Measurements from ENCODE around the gene CLSTN1. TPM values are rescaled to one million over a fixed set of nuclear protein-coding genes. Genes with fewer than 3 reads are reported as not detected.

CLSTN1 gene
- total and polyA plus RNA-seq, 2 of the 13 experiments (the other 11 are each of a cell fraction or from before 2014, with no cell fraction given) = 19.7 to 29.8 TPM

GRCh38 chr1:9785406-9785805, 38.4 kb downstream of the CLSTN1 start:
- WGBS (ENCODE audit: low lambda C conversion rate) = 76% methylated on average over 1 of the region's 6 CpGs
- in situ Hi-C loops (cut with HindIII; ENCODE audit: extremely low pct_ligation_motif_present, low pct_unique_long_range_greater_than_20kb) (loop anchor here (5.0 kb wide), 1 partner anchor 82 kb away; no protein-coding TSS in a partner anchor), intact Hi-C loops (cut with micrococcal nuclease; ENCODE audit: unreplicated experiment) (no loop called here)
- Histone ChIP-seq H3K4me2 (ENCODE audit: low read depth, low read length) (no peak overlapping the region), H4K20me1 (ENCODE audit: insufficient read depth, low read length) (0 out of 2 replicates have a peak, but pooled peaks cover 3% of the 10 kb centered on the region), H3K36me3 (replicated peaks in 1 of 2; ENCODE audit: control insufficient read depth in 1 of 2, insufficient read depth in 2 of 2, low read length in 2 of 2) (no peaks in the 10 kb centered on the region), H3K4me1 (ENCODE audit: insufficient read depth, low read length) (no peaks in the 10 kb centered on the region), H3K27me3 (ENCODE audit: control insufficient read depth in 1 of 2, insufficient read depth in 2 of 2, low read length in 2 of 2) (no peaks in the 10 kb centered on the region), H2AFZ (ENCODE audit: low read length) (no peak overlapping the region), H3K79me2 (ENCODE audit: insufficient read depth, low read length) (peaks cover 25% of the 10 kb centered on the region), H3K9ac (ENCODE audit: insufficient read depth, low read depth, low read length) (no peak overlapping the region), H3K27ac (ENCODE audit: extremely low read length, insufficient read depth, low read length) (no peak overlapping the region), H3K4me3 (replicated peaks in 1 of 3; ENCODE audit: insufficient read depth in 1 of 3, low read depth in 2 of 3, low read length in 3 of 3) (no peak overlapping the region), H3K9me3 (ENCODE audit: low read length) (no peaks in the 10 kb centered on the region)
- BruUV-seq (replicated peaks) = no TSS peak
- CTCF ChIA-PET (ENCODE audit: low intra/inter-chr PET ratio, low total read pairs) = interaction anchor here (2.9 kb wide), 1 partner anchor 82 kb away, joined by 41 read pairs; no protein-coding TSS in a partner anchor
- POLR2A ChIA-PET = interaction anchor here (1.2 kb wide), 1 partner anchor 12 kb away, joined by 3 read pairs; no protein-coding TSS in a partner anchor
- ATAC-seq (no peak), FAIRE-seq (no peak), DNase-seq (ENCODE audit: low spot score) (no peak)
- TF ChIP-seq, protein P1, sequence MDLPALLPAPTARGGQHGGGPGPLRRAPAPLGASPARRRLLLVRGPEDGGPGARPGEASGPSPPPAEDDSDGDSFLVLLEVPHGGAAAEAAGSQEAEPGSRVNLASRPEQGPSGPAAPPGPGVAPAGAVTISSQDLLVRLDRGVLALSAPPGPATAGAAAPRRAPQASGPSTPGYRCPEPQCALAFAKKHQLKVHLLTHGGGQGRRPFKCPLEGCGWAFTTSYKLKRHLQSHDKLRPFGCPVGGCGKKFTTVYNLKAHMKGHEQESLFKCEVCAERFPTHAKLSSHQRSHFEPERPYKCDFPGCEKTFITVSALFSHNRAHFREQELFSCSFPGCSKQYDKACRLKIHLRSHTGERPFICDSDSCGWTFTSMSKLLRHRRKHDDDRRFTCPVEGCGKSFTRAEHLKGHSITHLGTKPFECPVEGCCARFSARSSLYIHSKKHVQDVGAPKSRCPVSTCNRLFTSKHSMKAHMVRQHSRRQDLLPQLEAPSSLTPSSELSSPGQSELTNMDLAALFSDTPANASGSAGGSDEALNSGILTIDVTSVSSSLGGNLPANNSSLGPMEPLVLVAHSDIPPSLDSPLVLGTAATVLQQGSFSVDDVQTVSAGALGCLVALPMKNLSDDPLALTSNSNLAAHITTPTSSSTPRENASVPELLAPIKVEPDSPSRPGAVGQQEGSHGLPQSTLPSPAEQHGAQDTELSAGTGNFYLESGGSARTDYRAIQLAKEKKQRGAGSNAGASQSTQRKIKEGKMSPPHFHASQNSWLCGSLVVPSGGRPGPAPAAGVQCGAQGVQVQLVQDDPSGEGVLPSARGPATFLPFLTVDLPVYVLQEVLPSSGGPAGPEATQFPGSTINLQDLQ (CRISPR knock-in tag; IDR thresholded peaks at IDR 0.05) = no peak
- TF ChIP-seq CEBPZ (IDR thresholded peaks at IDR 0.05; ENCODE audit: low read length) (no peak), UBTF (CRISPR knock-in tag; IDR thresholded peaks at IDR 0.05) (no peak), DZIP1 (CRISPR knock-in tag; IDR thresholded peaks at IDR 0.05) (no peak), KLF9 (CRISPR knock-in tag; IDR thresholded peaks at IDR 0.05; ENCODE audit: low read depth) (no peak), ZNF430 (CRISPR knock-in tag; IDR thresholded peaks at IDR 0.05) (no peak), ZBTB25 (CRISPR knock-in tag; IDR thresholded peaks at IDR 0.05) (no peak), PHB2 (IDR thresholded peaks at IDR 0.05; ENCODE audit: partially characterized antibody) (no peak), NONO (IDR thresholded peaks at IDR 0.05) (no peak), NONO (CRISPR knock-in tag; conservative IDR thresholded peaks at IDR 0.05) (no peak)
- TF ChIP-seq, protein P2, sequence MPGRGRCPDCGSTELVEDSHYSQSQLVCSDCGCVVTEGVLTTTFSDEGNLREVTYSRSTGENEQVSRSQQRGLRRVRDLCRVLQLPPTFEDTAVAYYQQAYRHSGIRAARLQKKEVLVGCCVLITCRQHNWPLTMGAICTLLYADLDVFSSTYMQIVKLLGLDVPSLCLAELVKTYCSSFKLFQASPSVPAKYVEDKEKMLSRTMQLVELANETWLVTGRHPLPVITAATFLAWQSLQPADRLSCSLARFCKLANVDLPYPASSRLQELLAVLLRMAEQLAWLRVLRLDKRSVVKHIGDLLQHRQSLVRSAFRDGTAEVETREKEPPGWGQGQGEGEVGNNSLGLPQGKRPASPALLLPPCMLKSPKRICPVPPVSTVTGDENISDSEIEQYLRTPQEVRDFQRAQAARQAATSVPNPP (CRISPR knock-in tag; IDR thresholded peaks at IDR 0.05) = no peak

All from HepG2 (cell line).